NCI-H1092 treated with DMSO at 0.1 percent for 48 hours (cell line): ENCODE data around the gene NDUFB11.

Source experiments
- DNase-seq: peaks from one replicate; lab custom pipeline; 2025; lab: John Stamatoyannopoulos, UW

NDUFB11 gene

DNA sequence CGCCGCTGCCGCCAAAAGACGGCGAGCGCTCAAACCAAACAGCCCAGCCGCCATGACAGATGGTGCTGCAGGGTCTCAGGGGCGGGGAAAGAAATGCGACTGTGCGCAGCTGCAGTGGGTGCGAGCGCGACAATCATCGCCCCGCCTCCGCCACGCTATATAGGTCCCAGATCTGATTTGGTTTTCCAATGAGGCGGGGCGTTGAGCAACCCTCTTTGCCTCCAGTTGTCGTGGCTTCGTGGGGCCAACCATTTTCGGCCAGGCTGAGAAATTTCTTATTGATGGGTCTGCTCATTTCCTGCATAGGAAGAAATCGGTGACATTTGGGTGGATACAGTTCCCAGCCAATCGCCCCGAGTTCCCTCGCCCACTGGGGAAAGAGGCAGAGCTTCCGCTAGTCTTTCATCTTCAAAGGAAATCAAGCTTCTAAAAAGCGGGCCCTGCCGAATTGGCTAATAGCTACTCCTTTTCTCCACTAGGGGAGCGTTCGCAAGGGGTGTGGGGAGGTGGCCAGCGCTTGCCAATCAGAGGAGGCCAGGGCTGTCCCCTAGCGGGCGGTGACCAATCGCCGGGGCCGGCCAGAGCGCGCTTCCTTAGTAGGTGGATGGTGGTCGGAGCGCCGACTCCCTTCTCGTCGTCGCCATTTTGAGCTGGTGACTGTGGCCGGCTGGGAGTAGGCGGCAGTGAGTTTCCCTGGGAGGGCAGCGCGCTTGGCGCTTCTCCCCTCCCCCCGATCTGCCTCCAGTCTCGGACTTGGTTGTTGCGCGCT, at the start of gene NDUFB11, which contains the start of gene RBM10:
Gene NDUFB11 (minus strand): TSS at position 77 of the 769 bp plus-strand sequence. CDS start 23 bp downstream, at position 54.
Gene RBM10 (plus strand): TSS at position 596 of the 769 bp plus-strand sequence. CDS start 2,261 bp downstream, outside the sequence.
- DNase-seq: peak; percentile 96

DNA sequence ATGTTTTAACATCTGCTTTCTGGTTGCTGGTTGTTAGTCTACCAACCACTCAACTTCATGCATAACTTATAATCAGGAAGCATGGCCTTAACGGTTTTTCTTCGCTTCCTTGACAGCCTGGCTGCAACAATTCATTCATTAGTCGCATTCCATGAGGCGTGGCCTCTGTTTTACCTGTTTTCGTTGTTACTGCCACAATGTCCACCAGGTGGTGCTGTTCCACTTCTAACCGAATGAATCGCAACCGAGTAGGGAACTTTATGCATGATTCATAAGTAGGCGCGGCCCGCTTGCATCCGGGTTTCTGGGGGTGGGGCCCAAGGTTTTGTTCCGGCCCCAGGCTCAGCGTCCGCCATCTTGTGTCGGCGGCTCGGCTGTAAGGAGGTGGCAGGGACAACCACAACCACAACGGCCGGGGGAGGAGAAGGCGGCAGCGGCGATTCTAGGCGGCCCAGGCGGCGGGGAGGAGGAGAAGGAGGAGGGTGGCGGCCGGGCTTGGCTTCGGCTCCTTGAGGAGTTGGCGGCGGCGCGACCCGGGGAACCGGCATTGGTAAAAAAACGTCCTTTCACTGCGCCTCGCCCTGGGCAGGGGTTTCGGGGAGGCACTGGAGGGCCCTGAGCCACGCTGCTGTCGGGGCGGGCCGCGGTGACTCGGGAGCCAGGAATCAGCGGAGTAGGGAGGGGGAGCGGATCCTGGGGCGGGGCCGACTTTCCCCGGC, 49.1 kb upstream of the NDUFB11 start, which contains the start of gene UBA1:
Gene UBA1 (plus strand): TSS at position 355 of the 719 bp plus-strand sequence. CDS start 4,974 bp downstream, outside the sequence.
- peak; percentile 95 for DNase-seq

DNA sequence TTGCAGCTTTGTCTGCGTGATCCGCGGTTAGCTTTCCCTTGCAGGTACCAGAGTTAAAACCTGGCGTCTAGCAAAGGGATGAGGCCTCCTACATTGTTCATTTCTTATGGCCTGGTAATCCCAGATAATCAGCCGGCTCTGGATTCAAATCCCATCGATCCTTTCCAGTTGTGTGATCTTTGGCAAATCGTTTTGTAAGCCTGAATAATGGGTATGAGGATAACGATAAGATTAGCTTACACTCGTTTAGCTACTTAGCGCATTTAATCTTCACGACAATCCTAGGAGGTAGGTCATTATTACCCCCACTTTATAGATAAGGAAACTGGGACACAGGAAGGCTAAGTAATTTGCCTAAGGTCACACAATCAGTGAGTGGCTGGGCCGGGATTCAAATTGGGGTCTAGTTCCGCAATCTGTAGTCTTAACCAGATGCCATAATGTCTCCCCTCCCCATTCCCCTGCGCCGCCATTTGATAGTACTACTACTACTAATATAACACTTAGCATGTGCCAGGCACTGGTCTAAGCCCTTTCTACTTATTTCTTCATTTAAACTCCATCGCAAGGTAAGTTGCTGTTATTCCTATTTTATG, 47.4 kb upstream of the NDUFB11 start:
- no peak for DNase-seq

DNA sequence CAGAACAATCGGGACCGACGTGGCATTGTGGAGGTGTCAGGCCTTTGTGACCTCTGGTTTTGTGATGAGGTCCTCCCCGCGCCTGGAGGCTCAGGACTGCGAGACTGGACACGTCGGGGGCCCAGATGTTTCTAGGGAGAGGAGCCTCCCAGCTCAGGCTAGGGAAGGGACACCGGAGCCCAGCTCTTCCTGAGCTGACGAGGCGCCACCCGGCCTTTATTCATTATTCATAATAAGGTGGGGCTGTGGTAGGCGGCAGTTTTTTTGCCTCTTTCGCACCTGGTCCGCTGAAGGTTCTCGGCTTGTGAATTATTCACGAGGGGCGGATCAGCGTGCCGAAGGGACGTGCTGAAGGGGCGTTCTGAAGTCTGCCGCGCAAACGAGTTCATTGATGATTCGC, 46.8 kb upstream of the NDUFB11 start:
- DNase-seq: peak; percentile 39

DNA sequence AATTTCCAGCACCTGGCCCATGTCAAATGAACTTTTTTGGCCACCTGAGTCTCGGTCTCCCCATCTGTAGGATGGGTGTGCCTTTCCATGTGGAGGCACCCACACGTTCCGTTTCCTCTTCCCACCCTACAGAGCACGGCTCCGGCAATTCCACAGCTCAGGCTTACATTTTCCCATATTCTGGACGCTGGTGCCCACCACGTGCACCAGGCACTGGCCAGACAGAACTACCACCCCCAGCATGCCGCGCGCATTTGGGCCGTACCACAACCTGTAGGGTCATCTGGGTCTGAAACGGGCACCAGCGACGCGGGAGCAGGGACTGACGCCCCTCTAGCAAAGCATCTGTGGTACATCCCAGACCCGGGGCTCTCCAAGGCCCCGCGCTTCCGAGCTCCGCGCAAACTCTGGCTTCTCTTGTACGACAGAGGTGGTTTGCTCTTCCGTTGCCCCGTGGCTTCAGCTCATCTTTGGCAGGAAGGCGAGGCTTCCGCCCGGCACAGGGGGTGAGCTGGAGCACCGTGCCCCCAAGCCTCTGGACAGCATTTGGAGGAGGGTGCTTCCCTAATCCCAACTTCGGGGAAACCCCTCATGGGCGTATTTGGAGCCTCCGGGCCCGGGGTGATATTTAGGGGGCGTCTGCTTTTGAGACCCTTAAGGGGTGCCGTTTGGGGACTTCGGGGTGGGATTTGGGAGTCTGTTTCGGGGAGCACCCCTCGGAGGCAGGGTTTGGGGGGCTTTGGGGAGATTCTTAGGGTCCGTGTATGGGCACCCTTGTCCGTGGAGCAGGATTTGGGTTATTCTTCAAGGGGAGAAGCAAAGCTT, 46.2 kb upstream of the NDUFB11 start:
- peak; percentile 95 for DNase-seq

DNA sequence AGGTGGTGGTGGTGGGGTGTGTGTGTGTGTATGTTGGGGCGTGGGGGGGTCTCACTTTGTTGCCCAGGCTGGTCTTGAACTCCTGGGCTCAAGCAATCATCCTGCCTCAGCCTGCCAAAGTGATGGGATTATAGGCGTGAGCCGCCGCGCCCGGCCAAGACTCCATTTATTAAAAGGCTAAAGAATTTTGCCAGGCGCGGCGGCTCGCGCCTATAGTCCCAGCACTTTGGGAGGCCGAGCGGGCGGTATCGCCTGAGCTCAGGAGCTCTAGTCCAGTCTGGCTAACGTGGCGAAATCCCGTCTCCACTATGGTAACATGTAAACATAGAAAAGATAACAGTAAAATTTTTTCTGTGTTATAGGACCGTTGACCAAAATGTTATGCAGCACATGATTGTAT, 45.4 kb upstream of the NDUFB11 start:
- no peak for DNase-seq

DNA sequence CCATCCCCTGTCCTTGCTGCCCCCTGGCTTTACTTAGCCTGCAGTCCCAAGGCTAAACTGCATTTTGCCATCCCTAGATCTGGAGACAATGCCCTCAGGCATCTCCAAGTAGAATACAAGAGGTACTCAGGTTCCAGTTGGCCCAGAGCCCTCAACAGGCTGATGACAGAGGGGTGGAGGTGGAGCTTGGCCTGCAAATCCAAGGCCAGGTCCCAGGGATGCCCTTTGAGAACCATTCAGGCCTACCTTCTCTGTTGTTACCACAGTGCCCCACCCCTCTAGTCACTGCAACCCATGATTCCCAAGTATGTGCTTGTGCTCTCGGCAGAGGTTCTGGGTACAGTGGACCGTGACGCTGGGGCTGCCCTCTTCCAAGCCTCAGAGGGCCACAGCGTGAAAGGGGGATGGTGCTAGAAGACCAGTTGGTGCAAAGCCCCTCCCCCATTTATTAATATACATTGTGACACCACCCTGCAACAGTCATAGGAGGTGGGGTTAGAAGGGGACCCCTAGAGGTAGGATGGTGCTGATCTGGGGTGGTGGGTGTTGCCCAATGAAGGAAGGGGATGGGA, 42.7 kb upstream of the NDUFB11 start:
- no peak for DNase-seq

DNA sequence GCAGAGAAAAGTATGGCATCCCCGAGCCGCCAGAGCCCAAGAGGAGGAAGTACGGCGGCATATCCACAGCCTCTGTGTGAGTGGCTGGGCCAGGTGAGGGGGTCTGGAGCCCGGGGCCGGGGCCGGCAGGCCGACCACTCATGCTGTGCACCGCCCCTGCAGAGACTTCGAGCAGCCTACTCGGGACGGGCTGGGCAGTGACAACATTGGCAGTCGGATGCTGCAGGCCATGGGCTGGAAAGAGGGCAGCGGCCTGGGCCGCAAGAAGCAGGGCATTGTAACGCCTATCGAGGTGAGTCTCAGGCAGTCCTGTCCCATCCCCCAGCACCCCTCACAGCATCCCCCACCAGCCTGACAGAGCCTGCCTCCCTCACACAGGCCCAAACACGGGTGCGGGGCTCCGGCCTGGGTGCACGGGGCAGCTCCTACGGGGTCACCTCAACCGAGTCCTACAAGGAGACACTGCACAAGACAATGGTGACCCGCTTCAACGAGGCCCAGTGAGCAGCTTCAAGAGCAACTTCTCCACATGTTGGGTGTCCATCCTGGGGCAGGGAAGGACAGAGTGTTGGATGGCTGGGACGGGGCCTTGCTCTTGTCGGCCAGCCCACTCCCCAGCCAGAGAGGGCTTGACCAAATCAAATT, 41.7 kb upstream of the NDUFB11 start:
- no peak for DNase-seq

DNA sequence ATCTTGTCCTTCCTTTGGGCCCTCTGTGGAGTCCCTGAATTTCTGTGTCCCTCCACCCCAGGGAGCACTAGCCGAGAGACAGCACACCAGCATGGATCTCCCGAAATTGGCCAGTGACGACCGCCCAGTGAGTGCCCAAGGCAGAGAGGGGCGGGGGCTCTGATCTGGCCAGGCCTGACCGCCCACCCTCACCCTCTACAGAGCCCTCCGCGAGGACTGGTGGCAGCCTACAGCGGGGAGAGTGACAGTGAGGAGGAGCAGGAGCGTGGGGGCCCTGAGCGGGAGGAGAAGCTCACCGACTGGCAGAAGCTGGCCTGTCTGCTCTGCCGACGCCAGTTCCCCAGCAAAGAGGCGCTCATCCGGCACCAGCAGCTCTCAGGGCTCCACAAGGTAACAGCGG, 40.7 kb upstream of the NDUFB11 start:
- DNase-seq: no peak

DNA sequence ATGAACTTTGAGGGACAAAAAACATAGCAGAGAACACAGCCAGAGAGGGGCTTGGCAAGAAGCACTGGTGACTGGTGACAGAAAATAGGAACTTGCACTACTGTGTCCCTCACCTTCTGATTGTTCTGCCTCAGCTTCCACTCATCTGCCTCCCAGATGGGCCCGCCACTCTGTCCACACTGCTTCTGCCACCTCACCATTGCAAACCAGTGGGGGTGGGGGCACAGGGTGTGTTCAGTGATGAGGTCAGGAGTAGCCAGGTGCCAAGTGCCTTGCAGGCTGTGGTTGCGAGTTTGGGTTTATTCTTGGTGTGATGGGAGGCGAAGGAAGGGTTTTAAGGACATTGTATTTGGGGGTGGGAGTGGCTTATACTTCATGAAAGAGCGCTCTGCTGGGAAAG, 40.0 kb upstream of the NDUFB11 start:
- DNase-seq: no peak

DNA sequence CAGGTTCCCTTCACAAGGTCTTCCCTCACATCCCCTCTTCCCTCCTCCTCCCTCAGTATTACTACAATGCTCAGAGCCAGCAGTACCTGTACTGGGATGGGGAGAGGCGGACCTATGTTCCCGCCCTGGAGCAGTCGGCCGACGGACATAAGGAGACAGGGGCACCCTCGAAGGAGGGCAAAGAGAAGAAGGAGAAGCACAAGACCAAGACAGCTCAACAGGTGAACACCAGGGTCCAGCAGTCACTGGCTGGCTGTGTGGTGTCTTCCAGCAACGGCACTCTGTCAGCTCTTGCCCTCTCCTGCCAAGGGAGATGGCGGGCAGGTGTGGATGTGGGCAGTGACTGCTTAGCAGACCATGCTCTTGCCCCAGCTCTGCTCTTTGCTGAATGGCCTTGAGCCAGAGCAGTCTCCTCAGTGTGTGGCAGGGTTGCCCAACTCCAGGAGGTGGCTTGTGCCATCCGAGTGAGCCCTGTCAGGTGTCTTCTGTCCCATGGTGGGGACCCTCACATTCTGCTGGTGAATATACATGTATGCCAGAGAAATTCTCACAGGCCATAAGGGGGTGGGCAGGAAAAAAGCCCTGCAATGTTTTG, 37.7 kb upstream of the NDUFB11 start:
- DNase-seq: no peak

DNA sequence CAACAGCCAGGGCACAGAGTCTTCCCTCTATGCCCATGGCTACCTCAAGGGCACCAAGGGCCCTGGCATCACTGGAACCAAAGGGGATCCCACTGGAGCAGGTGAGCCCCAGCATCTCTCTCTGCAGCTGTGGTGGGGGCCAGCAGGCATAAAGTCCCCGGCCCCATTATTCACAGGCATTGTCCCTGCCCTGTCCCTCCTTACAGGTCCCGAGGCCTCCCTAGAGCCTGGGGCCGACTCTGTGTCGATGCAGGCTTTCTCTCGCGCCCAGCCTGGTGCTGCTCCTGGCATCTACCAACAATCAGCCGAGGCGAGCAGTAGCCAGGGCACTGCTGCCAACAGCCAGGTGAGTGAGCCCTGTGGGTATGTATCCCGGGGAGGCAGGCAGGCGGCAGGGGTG, 36.8 kb upstream of the NDUFB11 start:
- DNase-seq: no peak

DNA sequence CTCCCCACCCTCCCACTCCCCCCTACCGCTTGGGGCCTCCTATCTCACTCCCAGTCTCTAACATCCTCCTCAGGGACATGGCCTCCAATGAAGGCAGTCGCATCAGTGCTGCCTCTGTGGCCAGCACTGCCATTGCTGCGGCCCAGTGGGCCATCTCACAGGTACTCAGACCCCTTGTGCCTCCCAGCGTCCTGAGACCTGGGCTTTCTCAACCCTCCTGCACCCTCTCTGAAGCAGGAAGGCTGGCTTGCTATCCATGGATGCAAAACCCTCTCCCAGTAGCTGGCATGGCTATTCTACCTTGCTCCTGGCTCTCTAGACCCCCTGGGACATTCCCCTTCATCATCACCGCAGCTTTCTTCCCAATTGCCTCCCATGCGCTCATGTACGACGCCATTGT, 35.8 kb upstream of the NDUFB11 start:
- DNase-seq: no peak

DNA sequence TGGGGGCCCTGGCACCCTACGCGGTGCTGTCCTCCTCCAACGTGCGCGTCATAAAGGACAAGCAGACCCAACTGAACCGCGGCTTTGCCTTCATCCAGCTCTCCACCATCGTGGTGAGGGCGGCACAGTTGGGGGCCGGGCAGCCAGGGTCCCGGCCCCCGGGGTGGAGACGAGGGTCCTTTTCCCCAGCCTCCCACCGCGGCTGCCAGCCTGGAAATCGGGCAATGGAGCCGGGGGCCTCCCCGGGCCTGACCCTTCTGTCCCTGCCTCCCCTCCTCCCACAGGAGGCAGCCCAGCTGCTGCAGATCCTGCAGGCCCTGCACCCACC, 35.4 kb upstream of the NDUFB11 start:
- no peak for DNase-seq

DNA sequence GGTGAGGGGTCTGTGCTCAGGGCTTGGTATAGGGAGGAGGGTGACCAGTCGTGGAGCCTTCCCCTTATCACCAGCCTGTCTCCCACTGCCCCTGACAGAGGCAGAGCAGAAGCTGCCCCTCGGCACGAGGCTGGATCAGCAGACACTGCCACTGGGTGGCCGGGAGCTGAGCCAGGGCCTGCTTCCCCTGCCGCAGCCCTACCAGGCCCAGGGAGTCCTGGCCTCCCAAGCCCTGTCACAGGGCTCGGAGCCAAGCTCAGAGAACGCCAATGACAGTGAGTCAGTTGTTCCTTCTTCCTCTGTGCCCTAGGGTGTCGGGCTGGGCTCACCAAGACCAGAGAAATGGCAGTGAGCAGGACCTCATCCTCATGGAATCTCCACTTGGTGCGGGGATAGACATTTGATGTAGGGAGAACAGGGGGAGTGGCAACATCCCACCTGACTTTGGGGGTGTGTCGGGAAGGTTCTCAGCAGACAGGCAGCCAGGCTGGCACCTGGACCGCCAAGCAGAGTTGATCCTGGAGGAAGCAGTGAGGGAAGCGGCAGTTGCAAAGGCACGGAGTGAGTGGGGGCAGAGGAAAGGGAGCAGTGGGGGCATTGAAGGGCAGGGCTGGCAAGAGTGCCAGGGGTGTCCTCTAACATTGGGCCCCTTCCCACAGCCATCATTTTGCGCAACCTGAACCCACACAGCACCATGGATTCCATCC, 34.9 kb upstream of the NDUFB11 start:
- no peak for DNase-seq

DNA sequence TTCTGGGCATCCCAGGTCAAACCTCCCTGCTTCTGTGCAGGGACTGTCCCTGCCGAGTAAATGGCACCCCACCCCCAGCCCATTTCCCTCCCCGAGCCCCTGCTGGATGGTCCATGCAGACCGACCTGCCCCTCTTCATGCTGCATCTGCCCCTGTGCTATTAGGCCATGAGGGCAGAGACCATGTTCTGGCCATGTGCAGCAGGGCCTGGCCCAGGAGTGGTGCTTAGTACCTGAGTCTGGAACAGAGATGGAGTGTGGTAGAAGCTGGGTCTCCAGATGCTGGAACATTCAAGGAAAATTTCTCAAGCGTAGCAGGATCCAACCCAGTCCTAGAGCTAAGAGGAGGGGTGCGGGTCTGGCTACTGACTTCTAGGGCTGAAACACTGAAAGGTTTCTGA, 33.8 kb upstream of the NDUFB11 start:
- no peak for DNase-seq

DNA sequence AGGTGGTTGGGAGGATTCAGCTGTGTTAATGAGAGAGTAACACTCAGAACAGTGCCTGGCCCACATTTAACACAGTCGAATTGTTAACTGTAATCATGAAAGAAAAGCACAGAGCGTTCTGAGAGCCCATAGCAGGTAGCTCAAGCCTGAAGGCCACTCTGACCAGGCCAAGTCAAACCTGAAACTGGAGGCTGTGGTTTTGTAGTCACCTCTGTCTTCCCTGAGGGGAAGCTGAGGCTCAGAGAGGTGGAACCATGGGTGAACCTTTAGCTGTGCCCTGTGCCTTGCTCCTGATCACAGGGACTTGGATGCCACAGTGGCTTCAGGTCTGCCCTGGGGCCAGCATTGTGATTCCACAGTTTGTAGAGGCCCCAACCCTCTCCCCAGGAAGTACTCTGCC, 32.6 kb upstream of the NDUFB11 start:
- DNase-seq: no peak

DNA sequence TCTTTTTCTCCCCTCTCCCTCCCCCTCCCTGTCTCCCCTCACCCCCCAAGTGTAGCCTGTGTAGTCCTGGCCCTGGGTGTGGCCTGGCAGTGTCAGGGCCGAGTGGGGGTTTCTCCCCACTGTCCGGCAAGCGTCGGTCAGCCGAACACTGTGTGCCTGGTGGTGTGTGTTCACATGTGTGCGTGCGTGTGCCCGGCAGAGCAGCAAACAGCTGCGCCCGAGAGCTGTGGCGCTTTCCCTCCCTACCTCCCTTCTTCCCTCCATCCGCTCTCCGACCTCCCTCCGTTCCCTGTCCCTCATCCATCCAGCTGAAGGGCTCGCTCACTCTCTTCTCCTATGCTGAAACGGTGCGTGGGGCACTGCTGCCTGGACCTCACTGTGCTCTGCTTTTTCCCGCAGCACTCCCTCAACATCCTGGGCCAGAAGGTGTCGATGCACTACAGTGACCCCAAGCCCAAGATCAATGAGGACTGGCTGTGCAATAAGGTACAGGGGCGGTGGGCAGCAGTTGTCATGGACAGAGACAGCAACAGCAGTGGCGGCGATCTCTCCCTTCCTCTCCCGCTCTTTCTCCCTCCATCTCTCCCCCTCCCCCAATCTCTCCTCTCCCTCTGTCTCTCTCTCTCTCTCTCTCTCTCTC, 31.7 kb upstream of the NDUFB11 start:
- DNase-seq: no peak

DNA sequence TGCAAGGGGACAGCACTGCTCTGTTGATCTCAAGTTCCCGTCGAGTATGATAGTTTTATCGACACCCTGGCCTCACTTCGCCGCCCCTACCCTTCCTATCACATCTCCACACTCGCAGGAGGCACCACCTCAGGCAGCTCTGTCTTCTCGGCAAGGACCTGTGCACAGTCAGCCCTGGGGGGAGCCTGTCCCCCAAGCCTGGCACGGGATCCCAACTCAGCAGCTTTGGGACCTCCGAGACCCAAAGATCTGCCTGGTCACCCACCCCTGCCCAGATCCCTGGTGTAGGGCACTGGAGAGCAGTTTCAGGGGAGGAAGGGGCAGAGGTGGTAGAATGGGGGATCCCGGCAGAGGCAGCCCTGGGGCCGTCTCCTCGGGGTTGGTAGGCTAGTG, 31.1 kb upstream of the NDUFB11 start:
- DNase-seq: no peak
